Stomach (tissue), 9 donors: Measurements from ENCODE around the gene SLC7A11. TPM values are rescaled to one million over a fixed set of nuclear protein-coding genes. Genes with fewer than 3 reads are reported as not detected.

Source experiments
- DNase-seq, 2 donors: peaks; one replicate each; pipeline versions ENCODE4 v3.0.0 to v3.0.0-alpha.2; 2013 to 2019
- H3K27ac ChIP-seq, 5 donors: fragments of 200-600 bp in 4 of 5; sonication (generic) in 4 of 5; one replicate each; pipeline ENCODE4 v1.5.1; 2013 to 2019; ENCODE audit warnings: mild to moderate bottlenecking in 1 of 5, moderate library complexity in 1 of 5
- H3K27me3 ChIP-seq, 3 donors: fragments of 200-600 bp; sonication (generic); one replicate each; pipeline ENCODE4 v1.5.1; 2017 to 2019; ENCODE audit warnings: mixed run types in 1 of 3
- H3K36me3 ChIP-seq, 4 donors: fragments of 200-600 bp; sonication (generic); 1 replicate in 3 of 4; 2 replicates in 1 of 4; pipeline ENCODE4 v1.5.1; 2016 to 2019
- H3K4me1 ChIP-seq, 4 donors: fragments of 200-600 bp; sonication (generic); one replicate each; pipeline ENCODE4 v1.5.1; 2016 to 2019
- H3K4me3 ChIP-seq, 4 donors: fragments of 200-600 bp; sonication (generic) in 3 of 4; one replicate each; pipeline ENCODE4 v1.5.1; 2016 to 2019; ENCODE audit warnings: mild to moderate bottlenecking in 1 of 4
- H3K9me3 ChIP-seq, 4 donors: fragments of 200-600 bp; sonication (generic); one replicate each; pipeline ENCODE4 v1.5.1; 2016 to 2019
- CTCF ChIP-seq, 7 experiments: fragments of 450-650 bp in 4 of 7; fragments of 200-600 bp in 3 of 7; sonication (generic) in 3 of 7; IDR thresholded peaks; one replicate each; pipeline ENCODE4 v1.5.1; 2016 to 2019; ENCODE audit warnings: antibody characterized with exemption in 7 of 7, control low read depth in 2 of 7, mild to moderate bottlenecking in 1 of 7
- EP300 ChIP-seq: sonication (generic); formaldehyde crosslinking; IDR thresholded peaks from one replicate; pipeline ENCODE4 v1.6.1; 2017; ENCODE audit warnings: antibody characterized with exemption
- POLR2A ChIP-seq, 4 donors: fragments of 450-650 bp; IDR thresholded peaks; one replicate each; pipeline ENCODE4 v1.6.1; 2016; ENCODE audit warnings: antibody characterized with exemption in 4 of 4, control low read depth in 2 of 4, mild to moderate bottlenecking in 1 of 4, moderate library complexity in 1 of 4
- POLR2AphosphoS5 ChIP-seq, 3 donors: sonication (generic); formaldehyde crosslinking; IDR thresholded peaks; one replicate each; pipeline ENCODE4 v1.6.1; 2016; ENCODE audit warnings: antibody characterized with exemption in 3 of 3
- WGBS, 5 donors: extraction: QIAGEN DNeasy Blood & Tissue Kit in 3 of 5; methylation state at CpG; one replicate each; pipeline versions ENCODE4 v1.1.5 to v1.1.7; 2013 to 2018; 5-methylcytosine and 5-hydroxymethylcytosine counted together
- intact Hi-C: fragments of 100-400 bp; cut with DNase I; formaldehyde crosslinking; loops from one replicate; pipeline ENCODE4 v1.15.1; 2023; ENCODE audit warnings: low total_unique reads
- polyA plus RNA-seq, 3 donors: library from polyadenylated mRNA; stranded (reverse); fragments of 200-250 nt; gene quantifications; one replicate each; pipeline ENCODE4 v1.2.3, GENCODE V29; 2013
- total RNA-seq, 5 donors: library from RNA; depleted of rRNA; stranded (reverse); fragments of >200 nt; gene quantifications; one replicate each; pipeline versions ENCODE4 v1.1.0 to v1.2.3, GENCODE V29; 2014 to 2016
- donor health status: healthy with polysubstance abuse.
- donor health status: Bipolar disorder and iron deficiency.
- donor health status: healthy.

SLC7A11 gene
- total and polyA plus RNA-seq, 8 donors = 0.50 to 15.8 (median 2.3) TPM; not detected in 1

GRCh38 chr4:138251938-138252337, 9.8 kb upstream of the SLC7A11 start:
- 88 to 93% (median 90%) methylated on average over 5 of the region's 5 CpGs for WGBS, 5 donors
- Histone ChIP-seq H3K36me3 (no peaks in the 10 kb centered on the region), H3K4me1 (no peaks in the 10 kb centered on the region), H3K27ac (no peak overlapping the region), H3K27me3 (no peaks in the 10 kb centered on the region), H3K9me3 (no peaks in the 10 kb centered on the region), H3K4me3 (no peak overlapping the region)
- TF ChIP-seq POLR2AphosphoS5 (IDR thresholded peaks at IDR 0.05) (no peak), EP300 (no peak), CTCF (IDR thresholded peaks at IDR 0.05) (no peak), POLR2A (IDR thresholded peaks at IDR 0.05) (no peak)
- intact Hi-C loops = no loop called here
- no peak for DNase-seq

GRCh38 chr4:138249132-138249531, 7.0 kb upstream of the SLC7A11 start:
- WGBS, 5 donors = 71 to 84% (median 73%) methylated on average over 2 of the region's 2 CpGs

GRCh38 chr4:138248058-138248457, 5.9 kb upstream of the SLC7A11 start:
- no peaks in the 10 kb centered on the region for H3K36me3 ChIP-seq
- no peak for TF ChIP-seq CTCF (IDR thresholded peaks at IDR 0.05)
- no peak for TF ChIP-seq EP300
- TF ChIP-seq POLR2A (IDR thresholded peaks at IDR 0.05) = no peak
- TF ChIP-seq POLR2AphosphoS5 (IDR thresholded peaks at IDR 0.05) = no peak
- H3K27ac ChIP-seq = no peak overlapping the region
- WGBS, 5 donors = 79 to 89% (median 82%) methylated on average over 2 of the region's 2 CpGs
- no peaks in the 10 kb centered on the region for H3K27me3 ChIP-seq
- no peaks in the 10 kb centered on the region for H3K9me3 ChIP-seq
- intact Hi-C loops = no loop called here
- H3K4me3 ChIP-seq = no peak overlapping the region
- DNase-seq = no peak
- H3K4me1 ChIP-seq = no peaks in the 10 kb centered on the region

More at GRCh38 chr4:138249132-138249531, 7.0 kb upstream of the SLC7A11 start:
- Histone ChIP-seq H3K36me3 (no peaks in the 10 kb centered on the region), H3K27ac (no peak overlapping the region), H3K9me3 (no peaks in the 10 kb centered on the region), H3K4me3 (no peak overlapping the region), H3K27me3 (no peaks in the 10 kb centered on the region), H3K4me1 (no peaks in the 10 kb centered on the region)
- TF ChIP-seq POLR2A (IDR thresholded peaks at IDR 0.05) (no peak), POLR2AphosphoS5 (IDR thresholded peaks at IDR 0.05) (no peak), EP300 (no peak), CTCF (IDR thresholded peaks at IDR 0.05) (no peak)
- DNase-seq = no peak
- intact Hi-C loops = no loop called here

GRCh38 chr4:138247643-138248042, 5.5 kb upstream of the SLC7A11 start:
- TF ChIP-seq POLR2A (IDR thresholded peaks at IDR 0.05) (no peak), EP300 (no peak), POLR2AphosphoS5 (IDR thresholded peaks at IDR 0.05) (no peak), CTCF (IDR thresholded peaks at IDR 0.05) (no peak)
- Histone ChIP-seq H3K27ac (no peak overlapping the region), H3K36me3 (no peaks in the 10 kb centered on the region), H3K27me3 (no peaks in the 10 kb centered on the region), H3K4me1 (no peaks in the 10 kb centered on the region), H3K9me3 (no peaks in the 10 kb centered on the region), H3K4me3 (no peak overlapping the region)
- intact Hi-C loops = no loop called here
- 92 to 98% (median 97%) methylated on average over 3 of the region's 3 CpGs for WGBS, 5 donors
- no peak for DNase-seq
